CD4-positive, alpha-beta T cell treated with Interleukin-6 for 4 hours (primary cell): ENCODE data around the gene SLC17A2.

ENCODE experiments used
- DNase-seq: peaks from one replicate; pipeline ENCODE4 v3.0.0-alpha.2; 2020; ENCODE audit warnings: mixed read lengths

Gene SLC17A2

DNA sequence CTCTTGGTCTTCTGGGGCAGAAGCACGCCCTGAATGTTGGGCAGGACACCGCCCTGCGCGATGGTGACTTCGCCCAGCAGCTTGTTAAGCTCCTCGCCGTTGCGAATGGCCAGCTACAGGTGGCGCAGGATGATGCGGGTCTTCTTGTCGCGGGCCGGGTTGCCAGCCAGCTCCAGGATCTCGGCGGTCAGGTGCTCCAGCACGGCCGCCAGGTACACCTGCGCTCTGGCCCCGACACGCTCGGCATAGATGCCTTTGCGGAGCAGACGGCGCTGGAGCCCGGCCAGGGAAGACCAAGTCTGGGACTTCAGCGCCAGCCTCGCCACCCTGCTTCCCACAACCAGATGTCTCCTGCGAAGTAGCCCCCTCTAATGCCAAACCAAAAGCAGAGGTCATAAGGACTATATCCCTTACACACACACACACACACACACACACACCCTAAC lies 48.4 kb downstream of the SLC17A2 start:
- DNase-seq = peak; percentile 58

DNA sequence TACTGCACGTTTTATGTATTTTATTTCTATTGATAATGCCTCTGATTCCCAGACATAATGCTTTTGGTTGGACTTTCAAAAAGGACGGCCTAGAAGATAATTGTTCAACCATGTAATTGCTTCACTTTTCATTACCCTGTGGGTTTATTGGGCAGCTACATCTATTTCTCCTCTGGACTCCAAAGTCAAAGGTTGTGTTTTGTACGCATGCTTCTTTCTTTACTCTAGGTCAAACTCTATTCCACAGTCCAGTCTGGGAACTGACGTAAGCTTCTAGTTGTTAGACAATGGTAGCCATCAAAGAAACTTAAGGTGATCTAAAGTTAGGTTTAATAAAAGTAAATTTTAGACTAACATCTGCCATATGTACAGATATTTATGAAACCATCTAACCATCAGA lies 49.9 kb downstream of the SLC17A2 start:
- DNase-seq = no peak

DNA sequence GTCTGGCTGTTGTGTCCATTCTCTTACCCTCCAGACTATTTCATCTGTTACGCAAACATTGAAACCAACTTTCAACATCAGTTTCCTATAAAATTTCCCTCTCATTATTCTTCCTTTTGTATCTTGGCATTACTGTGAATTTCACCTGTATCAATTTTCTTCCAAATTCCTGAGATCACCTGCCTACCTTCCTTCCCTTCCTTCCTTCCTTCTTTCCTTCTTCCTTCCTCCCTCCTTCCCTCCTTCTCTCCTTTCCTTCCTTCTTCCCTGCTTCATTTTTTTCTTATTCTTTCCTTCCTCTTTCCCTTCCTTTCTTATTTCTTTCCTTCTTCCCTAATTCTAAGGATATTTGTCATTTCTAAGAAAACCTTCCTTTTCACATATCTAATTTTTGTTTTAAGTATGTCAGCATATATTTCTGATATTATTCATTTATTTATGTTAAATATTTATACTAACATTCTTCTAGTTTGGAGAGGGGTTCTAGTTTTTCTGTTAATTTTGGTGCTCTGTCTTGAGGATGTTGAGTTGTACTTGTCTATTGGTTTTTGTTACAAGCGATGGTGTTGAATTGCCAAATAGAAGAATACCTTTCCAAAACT lies 51.7 kb downstream of the SLC17A2 start:
- DNase-seq = no peak

DNA sequence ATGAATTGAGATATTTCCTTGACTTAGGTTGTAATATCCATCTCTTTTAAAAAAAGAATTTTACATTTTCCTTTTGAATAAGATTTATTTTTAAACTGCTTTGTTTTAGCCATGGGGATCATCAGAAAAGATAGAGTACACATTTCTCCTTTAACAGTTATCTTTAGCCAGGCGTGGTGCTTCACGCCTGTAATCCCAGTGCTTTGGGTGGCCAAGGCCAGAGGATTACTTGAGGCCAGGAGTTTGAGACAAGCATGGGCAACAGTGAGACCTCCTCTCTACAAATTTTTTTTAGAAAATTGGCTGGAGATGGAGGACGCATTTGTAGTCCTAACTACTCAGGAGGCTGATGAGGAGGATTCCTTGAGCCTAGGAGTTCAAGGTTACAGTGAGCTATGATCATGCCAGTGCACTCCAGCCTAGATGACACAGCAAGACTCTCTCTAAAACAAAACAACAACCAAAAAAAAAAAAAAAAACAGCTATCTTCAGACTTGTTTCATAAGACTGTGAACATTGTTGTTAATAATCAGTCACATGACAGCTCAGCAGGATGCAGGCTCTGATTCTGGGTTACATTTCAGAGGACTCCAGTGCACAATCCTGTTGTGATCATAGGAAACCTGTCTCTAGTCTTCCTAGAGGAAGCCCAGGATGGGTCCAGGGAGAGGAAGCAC lies 54.4 kb downstream of the SLC17A2 start:
- no peak for DNase-seq

DNA sequence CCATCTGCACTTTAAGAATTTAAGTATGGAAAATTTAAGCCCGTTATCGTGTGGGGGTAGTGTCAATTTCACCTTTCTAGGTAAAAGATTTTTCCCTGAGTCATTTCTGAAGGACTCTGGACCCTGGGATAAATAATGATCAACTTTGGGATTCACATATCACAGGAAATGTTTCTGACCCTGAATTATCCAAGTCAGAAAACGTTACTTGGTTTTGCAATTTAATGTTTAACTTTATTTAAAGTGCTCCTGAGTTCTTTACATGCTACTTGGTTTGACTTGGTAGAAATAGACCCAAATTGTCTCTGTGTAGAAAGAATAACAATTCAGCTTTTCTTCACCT lies 55.0 kb downstream of the SLC17A2 start:
- DNase-seq = no peak

DNA sequence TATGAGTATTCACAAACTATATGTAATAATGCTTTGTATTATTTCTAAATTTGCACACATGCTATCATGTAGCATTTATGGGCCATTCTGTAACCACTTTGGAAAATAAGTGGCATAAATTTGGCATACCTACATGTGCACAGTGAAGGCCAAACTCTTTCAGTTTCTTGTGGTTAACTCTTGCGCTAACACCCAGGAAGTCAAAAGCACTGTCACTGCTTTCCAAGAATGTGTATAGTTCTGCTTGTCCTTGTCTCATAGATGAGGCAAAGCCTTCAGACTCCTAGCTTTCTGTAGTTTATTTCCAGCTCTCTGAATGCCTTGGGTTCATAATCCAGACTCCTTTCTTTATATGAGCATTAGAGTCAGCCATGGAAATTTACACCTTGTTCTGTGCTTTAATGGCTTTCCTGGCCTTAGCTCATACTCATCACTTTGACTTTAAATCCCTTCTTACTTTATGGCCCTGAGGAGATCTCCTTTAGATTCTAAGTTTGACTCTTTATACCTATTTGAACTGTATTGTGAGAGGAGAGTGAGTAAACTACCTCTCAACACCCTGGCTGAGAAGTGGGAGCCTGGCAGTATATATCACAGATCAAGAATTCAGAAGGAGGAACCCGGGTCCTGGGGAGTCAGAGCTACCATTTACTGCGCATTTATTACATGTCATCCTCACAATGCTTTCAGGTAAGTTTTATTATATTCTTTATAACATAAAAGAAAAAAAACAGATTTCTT lies 55.5 kb downstream of the SLC17A2 start:
- DNase-seq = no peak

DNA sequence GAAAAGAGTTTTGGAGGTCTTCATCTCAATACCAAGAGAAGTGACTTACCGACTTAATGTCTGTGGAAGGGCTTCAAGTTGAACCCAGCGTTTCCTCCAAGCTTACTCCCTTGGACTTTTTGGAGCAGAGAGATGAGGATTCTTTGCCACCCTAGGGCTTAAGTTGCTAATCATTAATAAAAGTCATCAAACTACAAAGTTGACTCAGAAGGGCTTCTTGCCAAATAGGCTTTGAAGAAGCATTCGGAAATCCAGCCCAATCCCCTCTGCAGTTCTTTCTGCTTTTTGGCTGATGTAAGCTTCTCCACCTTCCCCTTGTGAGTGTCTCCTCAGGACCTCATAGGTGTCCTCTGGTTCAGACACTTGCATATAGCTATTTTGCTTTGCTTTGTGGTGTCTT lies 56.4 kb downstream of the SLC17A2 start, which contains the start of gene SLC17A3:
TSS of gene SLC17A3 (minus strand) at position 126 of the 400 bp plus-strand sequence. CDS start 5,856 bp downstream, outside the sequence.
- DNase-seq = no peak

DNA sequence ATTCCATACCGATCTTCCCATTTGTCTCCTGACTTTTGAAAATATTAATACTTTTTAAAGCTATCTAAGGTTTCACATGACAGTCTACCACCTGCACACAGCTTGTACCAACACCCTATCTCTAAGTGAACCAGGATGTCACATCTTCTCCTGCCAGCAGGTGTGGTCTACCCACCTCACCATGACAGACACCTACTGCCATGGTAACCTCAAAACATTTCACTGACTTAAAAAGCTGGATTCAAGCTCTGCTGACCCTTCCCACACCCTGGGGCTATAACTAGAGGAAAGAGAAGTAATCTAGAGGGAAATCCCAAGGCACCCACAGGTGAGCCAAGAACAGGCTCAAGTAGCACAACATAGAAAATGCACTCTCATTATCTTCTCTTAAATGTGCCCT lies 57.7 kb downstream of the SLC17A2 start:
- no peak for DNase-seq

DNA sequence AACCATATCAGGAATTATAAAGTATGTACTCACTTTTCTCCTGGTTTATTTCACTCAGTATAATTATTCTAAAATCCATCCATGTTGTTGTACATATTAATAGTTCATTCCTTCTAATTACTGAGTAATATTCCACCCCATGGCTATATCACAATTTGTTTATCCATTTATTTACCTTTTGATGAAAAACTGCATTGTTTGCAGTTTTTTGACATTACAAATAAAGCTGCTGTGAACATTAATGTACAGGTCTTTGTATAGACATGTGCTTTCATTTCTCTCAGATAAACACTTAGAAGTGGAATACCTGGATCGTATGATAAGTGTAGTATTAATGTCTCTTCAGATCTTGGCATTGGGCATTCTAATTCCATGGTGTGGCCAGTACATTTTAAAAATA lies 60.7 kb downstream of the SLC17A2 start:
- DNase-seq = no peak

DNA sequence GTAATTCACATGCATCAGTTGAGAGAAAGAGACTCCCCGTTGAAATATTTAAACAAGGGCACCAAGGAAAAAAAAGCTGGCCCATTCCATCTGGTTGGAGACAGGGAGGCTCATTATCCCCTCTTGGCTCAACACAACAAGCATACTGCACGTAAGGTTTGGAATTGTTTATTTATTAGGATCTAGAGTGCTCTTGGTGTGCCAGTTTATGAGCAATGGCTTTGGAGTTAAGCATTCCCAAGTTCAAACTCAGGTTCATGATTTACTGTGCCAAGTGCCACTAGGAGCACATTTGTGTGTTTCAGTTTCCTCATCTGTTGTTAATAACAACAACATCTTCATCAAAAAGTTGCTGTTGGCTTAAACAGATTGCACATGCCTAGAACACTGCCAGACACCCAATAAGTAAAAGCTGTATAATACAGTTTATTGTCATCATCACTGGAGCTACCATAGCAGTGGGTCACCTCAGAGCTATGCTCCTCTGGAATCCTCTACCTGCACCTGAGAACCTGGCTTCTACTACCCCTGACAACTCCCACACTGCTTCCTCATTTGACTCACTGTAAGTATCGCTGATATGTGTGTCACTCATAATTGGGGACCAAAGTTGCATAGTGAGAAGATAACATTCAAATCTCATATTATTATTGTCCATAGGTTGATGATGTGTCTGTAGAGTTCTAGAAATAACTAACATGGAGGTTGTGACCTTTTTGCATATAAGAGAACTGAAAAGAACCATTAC lies 61.9 kb downstream of the SLC17A2 start:
- DNase-seq = no peak

DNA sequence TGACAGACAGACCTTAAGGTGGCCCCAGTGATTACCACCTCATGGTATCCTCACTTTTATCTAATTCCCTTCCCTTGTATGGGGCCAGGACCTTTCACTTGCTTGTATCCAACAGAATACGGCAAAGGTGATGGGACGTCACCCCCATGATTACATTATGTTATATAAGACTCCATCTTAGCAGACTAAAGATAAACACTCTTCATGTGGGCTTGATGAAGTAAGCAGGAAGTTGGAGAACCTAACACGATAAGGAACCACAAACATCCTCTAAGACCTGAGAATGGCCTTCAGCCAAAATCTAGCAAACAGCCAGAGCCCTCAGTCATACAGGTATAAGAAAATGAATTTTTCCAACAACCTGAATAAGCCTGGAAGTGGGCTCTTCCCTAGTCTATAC lies 64.5 kb downstream of the SLC17A2 start:
- peak; percentile 10 for DNase-seq

DNA sequence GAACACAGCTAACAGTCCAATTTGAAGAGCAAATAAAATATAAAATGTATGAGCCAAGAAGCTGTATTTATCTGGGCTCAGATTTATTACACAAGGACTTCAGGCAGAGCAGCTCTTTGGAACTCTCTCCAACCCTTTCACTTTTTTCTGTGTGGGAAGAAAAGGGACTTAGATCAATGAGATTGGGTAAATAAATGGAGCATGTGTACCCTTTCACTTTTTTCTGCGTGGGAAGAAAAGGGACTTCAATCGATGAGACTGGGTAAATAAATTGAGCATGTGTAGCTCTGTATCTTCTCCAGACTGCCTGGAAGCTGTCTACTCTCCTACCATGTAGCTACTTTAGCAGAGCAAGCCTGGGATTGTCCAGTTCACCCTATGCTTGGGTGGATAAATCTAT lies 67.1 kb downstream of the SLC17A2 start:
- no peak for DNase-seq
